Raji (cell line): ENCODE measurements around the gene TMED5.

ENCODE experiments used
- POLR2A ChIP-seq: IDR thresholded peaks from 2 replicates; pipeline ENCODE4 v1.6.1; 2011; ENCODE audit warnings: low read depth, low read length, control low read depth; ENCODE audit not compliant: insufficient read depth

Gene TMED5

DNA sequence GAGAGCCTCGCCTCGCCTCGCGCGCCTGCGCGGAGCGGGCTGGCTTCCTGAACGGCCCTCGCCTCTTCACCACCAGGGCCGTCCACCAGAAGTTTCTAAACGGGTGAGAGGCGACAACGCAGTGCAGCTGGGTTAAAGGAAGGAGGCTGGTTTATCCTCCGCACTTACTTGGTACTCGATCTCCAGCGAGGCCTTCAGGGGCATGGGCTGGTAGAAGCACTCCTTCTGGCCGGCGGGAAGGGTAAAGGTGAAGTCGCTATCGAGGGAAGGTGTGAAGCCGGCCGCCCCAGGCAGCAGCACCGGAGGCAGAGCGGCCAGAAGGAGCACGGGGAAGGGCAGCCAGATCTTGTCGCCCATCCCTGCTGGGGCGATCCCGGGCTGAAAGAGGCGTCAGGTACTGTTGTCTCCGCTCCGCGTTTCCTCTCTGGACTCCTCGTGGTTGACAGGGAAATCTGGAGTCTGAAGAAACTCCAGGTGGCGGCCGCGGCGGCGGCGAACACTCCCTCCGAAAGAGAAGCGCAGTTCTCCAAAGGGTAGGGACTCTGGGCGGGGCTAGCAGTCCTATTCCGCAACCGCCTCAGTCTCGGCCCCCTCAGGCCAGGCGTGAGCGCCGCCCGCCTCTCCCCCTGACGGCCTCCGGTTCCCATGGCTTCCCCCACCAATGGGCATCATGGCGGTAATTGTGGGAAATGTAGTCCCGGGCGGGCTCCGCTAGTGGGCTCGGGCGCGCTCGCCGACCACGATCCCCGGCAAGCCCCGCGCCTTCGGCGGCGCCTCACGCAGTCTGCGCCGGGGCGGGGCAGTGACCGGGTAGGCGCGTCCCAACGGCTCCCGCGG lies at the start of gene TMED5:
TMED5 (minus strand) TSS at position 528 of the 837 bp plus-strand sequence; CDS start at position 357, 171 bp downstream.
- peak; percentile 73 for TF ChIP-seq POLR2A

DNA sequence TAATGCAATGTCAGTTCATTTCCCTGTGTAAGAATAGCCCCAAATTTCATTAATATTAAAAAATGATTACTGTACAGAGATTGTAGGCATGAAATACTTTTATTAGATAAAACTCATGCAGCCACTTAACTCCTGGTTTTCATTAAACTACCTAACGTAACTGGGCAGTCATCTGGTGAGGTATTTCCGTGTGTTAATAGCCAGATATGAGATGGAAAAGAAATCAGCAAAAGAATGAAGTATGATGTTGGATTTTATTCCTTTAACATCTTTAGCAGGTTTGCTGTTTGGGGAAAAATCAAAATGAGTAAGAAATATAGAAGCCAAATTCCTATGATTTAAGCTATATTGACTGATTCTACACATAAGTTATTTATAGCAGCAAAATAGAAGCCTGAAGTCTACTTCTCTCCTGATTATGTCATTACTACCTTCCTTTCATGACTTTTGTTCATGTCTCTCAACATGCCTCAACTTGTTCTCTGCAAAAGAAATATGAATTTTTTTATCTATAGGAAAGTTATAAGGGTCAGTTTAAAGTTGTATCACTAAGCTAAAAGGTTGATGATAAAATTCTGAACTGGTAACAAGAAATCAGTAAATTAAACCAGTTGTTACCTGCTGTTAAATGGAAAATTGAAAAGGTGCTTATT lies 42.9 kb upstream of the TMED5 start:
- TF ChIP-seq POLR2A = no peak

DNA sequence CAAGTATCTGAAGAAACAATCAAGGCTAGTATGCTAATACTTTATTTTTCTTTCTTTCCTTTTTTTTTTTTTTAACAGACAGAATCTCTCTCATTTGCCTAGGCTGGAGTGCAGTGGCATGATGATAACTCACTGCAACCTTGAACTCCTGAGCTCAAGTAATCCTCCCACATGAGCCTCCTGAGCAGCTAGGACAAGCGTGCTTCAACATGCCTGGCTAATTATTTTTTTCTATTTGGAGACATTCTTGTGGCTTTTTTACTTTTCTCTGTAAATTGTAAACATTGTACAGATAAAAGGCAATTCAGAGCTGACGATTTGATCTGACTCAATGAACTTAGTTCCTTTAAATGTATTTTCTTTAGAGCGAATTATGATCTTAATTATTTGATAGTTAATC lies 41.7 kb upstream of the TMED5 start:
- no peak for TF ChIP-seq POLR2A

DNA sequence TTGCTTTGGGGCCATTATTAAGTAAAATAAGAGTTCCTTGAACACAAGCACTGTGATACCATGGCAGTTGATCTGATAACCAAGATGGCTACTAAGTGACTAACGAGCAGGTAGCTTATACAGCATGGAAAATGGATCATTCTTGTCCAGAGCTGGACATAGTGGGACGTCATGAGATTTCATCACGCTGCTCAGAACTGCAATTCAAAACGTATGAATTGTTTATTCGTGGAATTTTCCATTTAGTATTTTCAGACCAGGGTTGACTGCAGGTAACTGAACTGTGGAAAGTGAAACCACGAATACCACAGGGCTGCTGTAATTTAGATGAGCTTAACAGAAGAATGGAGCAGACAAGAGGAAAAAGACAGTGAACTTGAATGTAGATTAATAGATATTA lies 39.2 kb upstream of the TMED5 start:
- no peak for TF ChIP-seq POLR2A

DNA sequence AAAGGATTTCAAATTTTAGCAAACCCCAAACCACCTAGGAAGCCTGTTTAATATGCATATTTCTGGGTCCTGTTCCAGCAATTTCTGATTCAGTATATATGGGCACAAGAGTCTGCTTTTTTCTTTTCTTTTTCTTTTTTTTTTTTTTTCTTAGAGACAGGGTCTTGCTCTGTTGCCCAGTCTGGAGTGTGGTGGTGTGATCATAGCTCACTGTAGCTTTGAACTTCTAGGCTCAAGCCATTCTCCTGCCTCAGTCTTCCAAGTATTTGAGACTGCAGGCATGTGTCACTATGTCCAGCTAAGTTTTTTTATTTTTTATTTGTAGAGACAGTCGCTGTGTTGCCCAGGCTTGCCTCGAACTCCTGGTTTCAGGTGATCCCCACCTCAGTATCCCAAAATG lies 35.1 kb upstream of the TMED5 start:
- TF ChIP-seq POLR2A = no peak

DNA sequence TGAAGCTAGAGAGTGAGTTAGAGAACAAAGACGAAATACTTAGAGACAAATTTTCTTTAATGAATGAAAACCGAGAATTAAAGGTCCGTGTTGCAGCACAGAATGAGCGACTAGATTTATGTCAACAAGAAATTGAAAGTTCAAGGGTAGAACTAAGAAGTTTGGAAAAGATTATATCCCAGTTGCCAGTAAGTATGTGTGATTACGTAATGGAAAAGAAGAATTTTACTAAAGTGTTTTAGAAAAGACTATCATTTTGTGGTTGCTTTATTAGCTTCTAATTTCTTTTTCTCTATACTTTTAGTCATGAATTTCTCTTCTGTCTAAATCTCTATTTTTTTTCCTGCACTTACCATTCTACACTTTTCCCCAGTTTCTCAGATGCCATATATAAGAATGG lies 27.0 kb upstream of the TMED5 start:
- no peak for TF ChIP-seq POLR2A

DNA sequence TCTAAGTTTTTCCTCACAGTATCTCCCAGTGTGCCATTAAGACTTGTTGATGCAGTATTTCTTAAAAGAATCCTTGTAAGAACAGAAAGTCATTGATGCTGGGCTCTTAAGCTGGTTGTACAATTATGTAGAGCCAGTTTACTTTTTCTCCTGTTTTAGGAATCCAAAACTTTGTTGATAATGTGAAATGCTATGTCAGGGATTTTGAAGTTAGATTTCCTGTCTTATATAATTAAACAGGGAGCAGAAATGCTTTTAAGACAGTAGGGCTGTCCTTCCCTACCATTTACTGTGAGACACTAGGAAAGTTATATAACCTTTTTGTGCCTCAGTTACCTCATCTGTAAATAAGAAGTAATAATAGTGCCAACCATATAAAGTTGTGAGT lies 26.3 kb upstream of the TMED5 start:
- no peak for TF ChIP-seq POLR2A

DNA sequence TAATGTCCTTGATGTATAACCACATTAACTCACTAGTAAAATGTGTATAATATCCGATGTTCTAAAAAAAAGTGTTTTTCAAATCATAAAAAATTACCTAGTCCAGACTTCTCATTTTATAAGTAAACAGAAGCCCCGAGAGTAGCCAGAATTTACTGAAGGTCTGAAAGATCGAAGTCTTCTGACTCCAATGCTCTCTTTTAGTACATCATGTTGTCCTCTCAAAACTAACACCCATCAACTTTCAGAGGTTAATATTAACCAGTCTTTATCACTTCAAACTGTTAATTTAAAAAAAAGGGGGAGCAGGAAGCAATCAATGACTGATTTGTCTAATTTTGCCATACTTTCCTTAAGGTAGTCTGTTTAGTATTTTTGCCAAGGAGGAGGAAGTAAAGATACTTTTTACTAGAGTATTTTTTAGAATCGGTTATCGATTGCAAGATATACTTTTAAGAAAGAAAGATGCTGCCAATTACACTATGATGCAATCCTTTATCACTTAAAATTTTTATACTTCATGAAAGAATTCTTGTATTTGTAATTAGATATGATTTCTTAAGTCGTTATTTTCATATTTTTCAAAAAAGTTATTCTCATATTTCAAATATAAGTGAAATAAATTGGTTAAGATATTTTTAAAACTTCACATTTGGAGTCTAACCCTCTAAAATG lies 25.8 kb upstream of the TMED5 start:
- TF ChIP-seq POLR2A = no peak

DNA sequence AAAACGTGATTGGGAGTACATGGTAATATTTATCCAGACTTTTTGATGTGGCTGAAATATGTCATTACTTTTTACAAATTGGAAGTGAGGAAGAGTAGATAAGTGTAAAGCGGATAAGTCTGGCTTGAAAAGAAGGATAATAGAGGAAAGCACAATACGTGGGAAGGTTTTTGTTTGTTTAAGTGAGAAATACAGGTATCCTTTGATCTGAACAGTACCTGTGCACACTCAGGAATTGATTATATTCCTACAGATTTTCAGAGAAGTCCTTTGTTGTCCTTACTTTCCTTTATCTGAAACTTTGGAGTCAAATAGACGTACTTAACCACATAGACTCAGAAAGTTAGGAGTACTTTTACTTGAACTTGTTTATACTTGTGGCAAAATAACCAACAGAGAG lies 20.5 kb upstream of the TMED5 start:
- no peak for TF ChIP-seq POLR2A

DNA sequence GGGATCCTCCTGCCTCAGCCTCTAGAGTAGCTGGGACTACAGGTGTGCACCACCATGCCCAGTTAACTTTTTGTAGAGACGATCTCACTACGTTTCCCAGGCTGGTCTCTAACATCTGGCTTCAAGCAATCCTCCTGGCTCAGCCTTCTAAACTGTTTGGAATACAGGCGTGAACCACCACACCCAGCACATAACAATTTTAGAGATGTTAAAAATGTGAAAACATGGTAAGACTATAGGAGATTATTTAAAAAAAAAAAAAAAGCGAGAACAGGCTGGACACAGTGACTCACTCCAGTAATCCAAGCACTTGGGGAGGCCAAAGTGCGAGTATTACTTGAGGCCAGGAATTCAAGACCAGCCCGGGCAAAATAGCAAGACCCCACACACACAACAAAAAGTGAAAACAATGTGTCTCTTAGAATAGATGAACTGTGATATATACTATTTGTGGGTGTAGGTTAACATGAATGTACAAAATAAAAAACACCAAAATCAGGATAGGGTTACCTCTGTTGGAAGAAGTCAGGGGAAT lies 19.9 kb upstream of the TMED5 start:
- no peak for TF ChIP-seq POLR2A

DNA sequence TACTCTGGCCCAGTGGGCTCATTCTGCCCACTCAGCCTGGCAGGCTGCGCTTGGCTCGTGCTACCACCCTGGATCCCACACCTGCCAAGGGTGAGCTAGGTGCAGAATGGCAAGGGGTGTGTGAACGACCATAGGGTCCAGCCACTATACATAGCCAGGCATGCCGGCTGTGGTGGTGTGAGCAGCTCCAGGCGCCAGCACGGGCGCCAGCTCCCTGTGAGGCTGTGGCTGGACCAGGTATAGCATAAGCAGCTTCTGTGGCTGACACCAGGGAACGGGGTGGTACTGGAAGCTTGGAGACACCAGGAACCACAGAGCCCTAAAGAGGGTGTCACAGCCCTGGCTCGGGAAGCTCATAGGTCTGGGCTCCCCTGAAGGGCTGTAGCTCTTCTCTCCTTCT lies 18.9 kb upstream of the TMED5 start:
- no peak for TF ChIP-seq POLR2A

DNA sequence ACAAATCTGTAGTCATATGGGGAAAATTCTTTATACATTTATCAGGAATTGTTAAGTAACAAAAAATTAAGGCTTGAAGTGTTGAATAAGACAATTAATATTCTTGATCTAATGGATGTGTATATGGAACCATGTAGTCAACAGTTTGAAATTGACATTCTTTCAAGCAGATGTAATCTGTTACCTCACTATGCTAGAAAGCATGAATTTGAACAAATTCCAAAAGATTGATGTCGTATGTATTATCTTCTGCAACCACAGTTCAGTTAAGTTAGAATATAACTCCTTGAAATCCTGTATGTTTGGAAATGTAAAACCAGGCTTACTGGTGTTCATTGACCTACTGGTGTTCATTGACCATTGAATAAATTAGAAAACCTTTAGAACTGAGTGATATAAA lies 16.4 kb upstream of the TMED5 start:
- TF ChIP-seq POLR2A = no peak

DNA sequence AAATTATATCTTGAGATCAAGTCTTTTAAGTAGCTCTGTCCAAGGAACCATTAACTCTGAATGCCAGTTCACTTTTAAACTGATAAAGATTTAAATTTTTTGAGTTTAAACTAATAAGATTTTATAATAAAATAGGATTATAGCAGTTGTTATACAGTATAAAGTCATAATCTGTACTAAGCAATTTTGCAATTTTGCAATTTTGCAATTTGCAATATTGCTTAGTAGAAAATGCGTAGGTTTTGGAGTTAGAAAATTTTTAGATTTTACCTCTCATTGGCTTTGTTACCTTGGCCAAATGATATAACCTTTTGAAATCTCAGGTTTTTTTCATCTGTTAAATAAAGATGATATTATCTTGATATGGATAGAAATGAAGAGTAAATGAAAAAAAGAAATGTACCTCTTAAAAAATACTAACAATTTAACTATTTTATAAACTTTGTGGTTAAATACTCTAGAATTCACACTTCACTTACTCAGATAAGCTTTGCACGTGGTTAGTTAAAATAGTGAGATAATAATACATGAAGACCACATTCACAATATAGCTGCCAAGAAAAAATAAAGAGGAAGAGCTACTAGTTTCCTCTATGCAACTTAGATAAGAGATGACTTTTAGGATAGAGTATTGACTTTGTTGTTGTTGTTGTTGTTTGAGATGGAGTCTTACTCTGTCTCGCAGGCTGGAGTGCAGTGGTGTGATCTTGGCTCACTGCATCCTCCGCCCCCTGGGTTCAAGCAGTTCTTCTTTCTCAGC lies 14.2 kb upstream of the TMED5 start:
- no peak for TF ChIP-seq POLR2A

DNA sequence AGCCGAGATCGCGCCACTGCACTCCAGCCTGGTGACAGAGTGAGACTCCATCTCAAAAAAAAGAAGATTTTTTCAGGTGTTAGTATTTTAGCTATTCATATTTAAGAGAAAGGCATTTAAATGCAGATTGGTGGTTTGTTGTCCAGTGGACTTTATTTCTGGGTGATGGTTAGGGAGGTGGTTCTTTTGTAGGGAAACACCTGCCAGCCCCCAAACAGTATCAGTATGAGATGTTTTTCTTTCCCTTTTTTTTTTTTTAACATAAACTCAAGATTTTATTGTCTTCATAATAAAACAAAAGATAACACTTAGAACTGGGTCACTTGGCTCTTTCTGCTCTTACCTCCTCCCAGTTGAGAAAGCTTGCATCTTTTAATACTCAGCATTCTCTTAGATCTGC lies 10.2 kb upstream of the TMED5 start:
- no peak for TF ChIP-seq POLR2A

DNA sequence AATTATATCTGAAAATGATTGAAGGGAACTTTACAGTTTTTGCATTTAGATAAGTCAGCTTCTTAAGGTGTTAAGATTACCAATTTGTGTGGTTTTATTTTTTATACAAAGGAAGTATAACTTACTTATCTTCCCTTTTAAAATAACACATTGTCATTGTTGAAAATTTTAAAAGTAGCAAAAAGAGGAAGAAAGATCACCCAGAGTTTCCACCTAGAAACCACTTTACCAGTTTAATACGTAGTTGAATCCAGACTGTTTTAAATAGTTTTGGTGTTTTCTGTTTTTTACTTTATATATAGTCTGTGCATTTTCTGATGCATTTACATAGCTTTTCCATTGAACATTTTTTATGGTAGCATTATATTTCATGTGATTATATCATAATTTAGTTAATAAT lies 6.5 kb upstream of the TMED5 start:
- TF ChIP-seq POLR2A = no peak

DNA sequence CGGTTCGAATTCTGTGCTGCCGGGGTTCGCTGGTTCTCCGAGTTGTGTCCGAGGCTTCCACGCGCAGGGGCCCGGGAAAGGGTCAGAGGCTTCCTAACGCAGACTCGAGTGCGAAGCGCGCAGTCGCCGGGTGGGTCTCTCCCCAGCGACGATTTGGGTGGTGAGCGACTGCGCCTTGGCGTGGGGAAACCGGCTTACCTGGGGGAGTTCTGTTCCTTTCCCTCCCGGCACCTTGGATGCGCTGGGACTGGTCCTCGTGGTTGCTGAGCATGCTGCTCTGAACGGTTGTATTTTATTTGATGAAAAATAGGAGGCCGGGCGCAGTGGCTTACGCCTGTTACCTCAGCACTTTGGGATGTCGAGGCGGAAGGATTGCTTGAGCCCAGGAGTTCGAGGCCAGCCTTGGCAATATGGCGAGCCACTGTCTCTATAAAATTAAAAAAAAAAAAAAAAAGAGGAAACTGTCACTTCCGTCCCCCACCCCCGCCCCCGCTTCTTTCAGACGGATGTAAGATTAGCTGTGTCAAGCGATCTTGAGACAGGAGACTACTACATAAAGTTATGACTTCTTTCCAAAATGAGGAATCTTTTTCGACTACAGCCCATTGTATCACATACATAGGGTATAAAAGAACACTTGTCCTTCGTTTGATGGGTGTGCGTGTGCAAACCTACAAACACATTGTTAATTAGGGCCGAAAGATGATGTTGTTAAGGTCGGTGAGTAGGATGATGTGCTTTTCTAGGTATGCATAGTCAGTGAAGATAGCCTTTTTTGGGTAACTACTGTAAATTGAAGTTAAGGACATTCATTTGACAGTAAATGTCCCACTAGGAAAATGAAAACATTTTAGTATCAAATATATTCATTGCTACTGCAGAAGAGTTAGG lies 755 bp upstream of the TMED5 start, which contains the start of gene CCDC18:
CCDC18 (plus strand) TSS at position 2 of the 891 bp plus-strand sequence. CDS start 2,638 bp downstream, outside the sequence.
- peak; percentile 57; the same call in 1 of the 2 replicates for TF ChIP-seq POLR2A
